Mammary epithelial cell (primary cell): ENCODE results near the gene BPIFB2.

Source experiments
- EZH2 ChIP-seq: IDR thresholded peaks from 2 replicates; pipeline ENCODE4 v1.6.1; 2012; ENCODE audit warnings: low read length, inconsistent platforms, borderline replicate concordance
- TF ChIP-seq, protein P1 (sequence below), 2 donors: IDR thresholded peaks in 1 of 2; conservative IDR thresholded peaks in 1 of 2; 2 replicates each; pipeline ENCODE4 v1.5.1; 2011 to 2012; ENCODE audit warnings: inconsistent platforms in 2 of 2, low read length in 2 of 2, mild to moderate bottlenecking in 2 of 2, control low read depth in 1 of 2, low read depth in 1 of 2; ENCODE audit not compliant: insufficient read depth in 1 of 2; ENCODE audit errors: extremely low read depth in 1 of 2

DNA sequence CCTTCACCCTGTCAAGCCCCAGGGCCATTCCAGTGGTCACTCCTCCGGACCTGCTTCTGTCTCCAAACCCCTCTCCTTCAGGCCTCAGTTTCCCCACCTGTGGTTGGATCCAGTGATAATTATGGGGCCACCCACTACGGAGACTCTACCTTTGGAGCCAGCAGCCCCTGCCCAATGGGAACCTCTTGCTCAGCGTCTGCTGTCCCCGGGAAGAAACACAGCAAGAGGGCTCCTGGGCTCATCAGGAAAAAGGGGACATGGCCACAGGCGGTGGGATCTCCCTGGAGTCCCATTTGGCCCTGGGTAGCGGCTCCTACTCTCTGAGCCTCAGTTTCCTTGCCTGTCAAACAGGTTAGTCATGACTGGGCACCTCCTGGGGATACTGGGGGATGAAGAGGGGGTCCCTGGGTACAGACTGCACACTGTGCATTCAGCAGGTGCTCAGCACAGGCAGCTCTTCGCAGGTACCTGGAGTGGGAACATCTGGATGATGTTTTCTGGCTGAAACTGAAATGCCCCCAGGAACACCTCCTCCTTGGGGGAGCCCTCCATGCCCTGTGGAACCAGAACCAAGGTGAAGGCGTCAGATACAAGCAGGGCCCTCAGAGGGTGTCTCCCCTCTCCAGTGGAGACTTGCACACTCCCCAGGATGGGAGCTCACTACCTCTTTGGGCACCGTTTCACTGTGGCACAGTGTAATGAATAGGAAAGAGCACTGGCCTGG lies 22.7 kb upstream of the BPIFB2 start:
- TF ChIP-seq, protein P1, sequence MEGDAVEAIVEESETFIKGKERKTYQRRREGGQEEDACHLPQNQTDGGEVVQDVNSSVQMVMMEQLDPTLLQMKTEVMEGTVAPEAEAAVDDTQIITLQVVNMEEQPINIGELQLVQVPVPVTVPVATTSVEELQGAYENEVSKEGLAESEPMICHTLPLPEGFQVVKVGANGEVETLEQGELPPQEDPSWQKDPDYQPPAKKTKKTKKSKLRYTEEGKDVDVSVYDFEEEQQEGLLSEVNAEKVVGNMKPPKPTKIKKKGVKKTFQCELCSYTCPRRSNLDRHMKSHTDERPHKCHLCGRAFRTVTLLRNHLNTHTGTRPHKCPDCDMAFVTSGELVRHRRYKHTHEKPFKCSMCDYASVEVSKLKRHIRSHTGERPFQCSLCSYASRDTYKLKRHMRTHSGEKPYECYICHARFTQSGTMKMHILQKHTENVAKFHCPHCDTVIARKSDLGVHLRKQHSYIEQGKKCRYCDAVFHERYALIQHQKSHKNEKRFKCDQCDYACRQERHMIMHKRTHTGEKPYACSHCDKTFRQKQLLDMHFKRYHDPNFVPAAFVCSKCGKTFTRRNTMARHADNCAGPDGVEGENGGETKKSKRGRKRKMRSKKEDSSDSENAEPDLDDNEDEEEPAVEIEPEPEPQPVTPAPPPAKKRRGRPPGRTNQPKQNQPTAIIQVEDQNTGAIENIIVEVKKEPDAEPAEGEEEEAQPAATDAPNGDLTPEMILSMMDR (conservative IDR thresholded peaks at IDR 0.05 in 1 of 2, IDR thresholded peaks at IDR 0.05 in 1 of 2; ENCODE audit: extremely low read depth in 1 of 2, insufficient read depth in 1 of 2, low read depth in 1 of 2, low read length in 2 of 2): no peak
- no peak for TF ChIP-seq EZH2
